Islet of Langerhans (tissue), 1 donor: ENCODE results near the gene RNF207.
"Not testable (repeated sequence)": the region's sequence is repeated elsewhere in the genome, so short reads cannot be mapped to it uniquely, and the experiment has no call there.

Source experiments
- FAIRE-seq: peaks from one replicate; lab custom pipeline; 2011; peaks lifted over from hg19 to GRCh38; lab: Jason Lieb, UNC

RNF207 gene

DNA sequence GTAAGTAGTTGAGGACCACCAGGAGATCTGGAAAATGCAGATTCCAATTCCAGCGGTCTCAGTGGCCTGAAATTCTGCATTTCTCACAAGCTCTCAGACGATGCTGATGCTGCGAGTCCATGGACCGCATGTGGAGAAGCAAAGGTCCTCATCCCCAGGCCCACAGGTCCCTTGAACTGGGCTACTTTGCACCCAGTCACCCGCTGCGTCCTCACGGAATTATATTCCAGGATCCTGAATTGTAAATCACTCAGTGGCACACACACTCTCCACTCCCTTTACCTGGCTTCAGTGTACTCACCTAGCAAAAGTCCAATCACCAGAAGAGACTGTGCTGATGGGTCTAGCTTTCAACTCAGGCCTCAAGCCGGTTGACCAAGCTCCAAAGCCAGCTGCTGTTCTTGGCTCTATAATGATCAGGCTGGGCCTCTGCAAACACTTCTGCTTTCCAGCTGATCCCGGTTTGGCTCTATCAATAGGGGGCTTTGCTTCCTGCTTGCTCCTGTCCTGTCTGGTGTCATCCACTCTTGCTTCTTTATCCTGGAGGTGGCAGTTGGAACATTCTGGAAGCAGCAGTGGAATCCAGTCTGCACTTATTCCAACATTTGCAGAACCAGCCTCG lies 5.6 kb upstream of the RNF207 start:
- FAIRE-seq: no peak

DNA sequence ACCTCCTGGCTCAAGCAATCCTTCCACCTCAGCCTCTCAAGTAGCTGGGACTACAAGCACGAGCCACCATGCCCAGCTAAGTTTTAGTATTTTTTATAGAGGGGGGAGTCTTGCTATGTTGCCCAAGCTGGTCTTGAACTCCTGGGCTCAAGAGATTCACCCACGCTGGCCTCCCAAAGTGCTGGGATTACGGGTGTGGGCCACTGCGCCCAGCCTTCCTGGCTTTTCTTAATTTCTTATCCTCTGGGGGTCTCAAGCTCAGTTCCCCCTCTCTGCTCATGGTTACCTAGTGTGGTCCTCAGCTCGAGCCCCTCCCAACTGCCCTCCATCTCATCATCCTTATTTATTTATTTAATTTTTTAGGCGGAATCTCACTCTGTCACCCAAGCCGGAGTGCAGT lies 3.7 kb upstream of the RNF207 start:
- FAIRE-seq: no peak

DNA sequence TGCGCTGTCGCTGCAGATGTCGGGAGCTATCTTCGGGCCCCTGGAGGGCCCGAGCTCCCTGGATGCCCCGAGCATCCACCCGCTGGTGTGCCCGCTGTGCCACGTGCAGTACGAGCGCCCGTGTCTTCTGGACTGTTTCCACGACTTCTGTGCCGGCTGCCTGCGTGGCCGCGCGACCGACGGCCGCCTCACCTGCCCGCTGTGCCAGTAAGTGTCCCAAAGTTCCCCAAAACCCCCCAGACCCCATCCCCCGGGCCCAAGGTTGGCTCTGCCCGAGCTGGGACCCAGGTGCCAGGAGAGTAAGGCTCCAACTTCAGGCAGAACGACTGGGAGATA lies 569 bp downstream of the RNF207 start:
- FAIRE-seq: no peak

DNA sequence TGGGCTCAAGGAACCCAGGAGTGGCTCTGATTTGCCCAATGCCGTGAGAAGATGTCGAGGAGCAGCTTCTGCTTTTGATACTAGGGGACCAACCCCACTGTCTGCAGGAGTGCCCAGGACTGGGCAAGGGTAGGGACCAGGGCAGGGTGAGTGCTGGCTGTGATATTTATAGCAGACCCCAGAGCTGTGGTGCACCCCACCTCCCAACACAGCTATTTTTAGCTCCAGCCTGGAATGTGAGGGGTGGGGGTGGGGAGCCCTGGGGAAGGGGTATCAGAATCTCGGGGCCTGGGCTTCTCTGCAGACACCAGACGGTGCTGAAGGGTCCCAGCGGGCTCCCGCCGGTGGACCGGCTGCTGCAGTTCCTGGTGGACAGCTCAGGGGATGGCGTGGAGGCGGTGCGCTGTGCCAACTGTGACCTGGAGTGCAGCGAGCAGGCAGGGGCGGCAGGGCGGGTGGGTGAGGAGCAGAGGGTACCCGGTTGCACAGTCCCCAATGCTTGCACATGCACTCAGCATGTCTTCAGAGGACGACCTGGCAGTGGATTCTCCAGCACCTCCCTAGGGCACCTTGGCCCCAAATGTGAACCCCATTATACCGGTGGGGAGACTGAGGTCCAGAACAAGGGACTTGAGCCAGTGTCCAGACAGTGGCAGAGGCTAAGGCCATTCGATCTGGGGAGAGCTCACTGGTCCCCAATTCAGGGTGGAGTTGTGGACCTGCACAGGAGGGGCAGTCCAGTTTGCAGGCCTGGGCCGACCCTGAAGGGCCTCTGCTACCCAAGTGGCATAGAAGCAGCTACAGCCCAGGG lies 1.4 kb downstream of the RNF207 start:
- FAIRE-seq: no peak

DNA sequence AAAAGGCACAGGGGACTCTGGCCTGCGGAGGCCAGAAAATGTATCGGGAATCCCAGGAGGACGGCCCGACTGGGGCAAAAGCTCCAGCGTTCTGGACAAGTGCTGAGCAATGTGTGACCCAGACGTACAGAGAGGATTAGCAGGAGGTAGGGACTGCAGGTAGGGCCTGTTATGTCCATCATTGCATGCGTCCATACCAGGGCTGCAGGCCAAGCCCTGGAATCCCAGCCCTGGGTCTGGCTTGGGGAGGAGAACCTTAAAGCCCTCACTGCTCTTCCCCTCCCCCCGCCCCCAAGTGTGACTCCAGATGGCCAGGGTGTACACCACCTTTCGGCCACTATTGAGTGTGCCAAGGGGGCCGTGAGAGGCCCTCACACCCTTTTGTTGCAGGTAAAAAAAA lies 2.0 kb downstream of the RNF207 start:
- no peak for FAIRE-seq

DNA sequence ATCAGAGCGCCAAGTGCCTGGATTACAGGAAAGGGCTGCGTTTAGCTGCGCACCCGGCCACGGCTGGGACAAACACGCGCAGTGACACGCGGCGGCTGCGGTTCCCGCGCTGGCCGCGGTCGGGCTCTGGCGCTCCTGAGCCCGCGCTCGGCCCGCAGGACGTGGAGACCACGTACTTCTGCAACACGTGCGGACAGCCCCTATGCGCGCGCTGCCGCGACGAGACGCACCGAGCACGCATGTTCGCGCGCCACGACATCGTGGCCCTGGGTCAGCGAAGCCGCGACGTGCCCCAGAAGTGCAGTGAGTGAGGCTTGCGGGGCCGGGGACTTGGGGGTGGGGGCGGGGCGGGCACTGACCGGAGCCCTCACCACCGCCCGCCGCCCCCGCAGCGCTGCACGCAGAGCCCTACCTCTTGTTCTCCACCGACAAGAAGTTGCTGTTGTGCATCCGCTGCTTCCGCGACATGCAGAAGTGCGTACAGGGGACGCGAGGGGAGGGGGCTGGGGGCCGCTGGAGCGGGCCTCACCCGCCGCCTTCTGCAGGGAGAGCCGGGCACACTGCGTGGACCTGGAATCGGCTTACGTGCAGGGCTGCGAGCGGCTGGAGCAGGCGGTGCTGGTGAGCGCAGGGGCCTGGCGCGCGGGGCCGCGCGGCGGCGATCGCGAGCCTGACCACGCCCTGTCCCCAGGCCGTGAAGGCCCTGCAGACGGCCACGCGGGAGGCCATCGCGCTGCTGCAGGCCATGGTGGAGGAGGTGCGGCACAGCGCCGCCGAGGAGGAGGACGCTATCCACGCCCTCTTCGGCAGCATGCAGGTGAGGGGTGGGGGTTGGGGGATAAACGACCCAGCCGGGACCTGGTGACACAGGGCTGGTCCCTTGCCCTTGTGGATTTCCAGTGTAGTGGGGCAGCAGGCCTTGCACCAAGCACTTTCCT lies 3.1 kb downstream of the RNF207 start:
- no peak for FAIRE-seq

DNA sequence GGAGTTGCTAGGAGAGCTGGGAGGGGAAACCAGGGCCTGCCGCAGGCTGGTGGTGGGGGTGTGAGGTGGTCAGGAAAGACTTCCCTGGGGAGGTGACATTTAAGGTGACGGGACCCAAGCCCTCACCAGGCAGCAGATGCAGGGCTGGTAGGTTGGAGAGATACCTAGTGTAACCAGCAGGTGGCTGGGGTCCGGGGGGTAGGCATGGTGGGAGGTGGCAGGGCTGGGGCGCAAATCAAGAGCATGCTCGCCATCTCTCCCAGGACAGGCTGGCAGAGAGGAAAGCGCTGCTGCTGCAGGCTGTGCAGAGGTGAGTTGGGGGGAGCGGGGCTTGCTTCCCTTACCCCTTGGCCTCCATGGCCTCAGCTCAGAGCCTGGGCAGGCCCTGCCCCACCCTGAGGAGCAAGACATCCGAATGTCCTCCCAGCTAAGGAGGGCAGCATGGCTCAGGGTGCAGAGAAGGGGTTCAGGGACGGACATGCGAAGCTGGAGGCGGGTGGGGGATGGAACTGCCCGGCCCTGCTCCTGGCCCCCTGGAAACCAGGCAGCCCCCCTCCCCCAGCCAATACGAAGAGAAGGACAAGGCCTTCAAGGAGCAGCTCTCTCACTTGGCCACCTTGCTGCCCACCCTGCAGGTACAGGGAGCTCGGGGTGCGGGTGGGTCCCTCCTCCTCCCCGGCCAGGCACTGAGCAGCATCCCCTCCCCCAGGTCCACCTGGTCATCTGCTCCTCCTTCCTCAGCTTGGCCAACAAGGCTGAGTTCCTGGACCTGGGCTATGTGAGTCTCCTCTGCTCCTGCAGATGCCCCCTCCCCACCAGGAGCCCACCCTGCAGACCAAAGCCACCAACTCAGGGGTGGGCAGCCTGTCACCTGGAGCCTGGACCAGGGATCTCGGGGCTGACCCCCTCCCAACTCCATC lies 4.0 kb downstream of the RNF207 start:
- FAIRE-seq: no peak

DNA sequence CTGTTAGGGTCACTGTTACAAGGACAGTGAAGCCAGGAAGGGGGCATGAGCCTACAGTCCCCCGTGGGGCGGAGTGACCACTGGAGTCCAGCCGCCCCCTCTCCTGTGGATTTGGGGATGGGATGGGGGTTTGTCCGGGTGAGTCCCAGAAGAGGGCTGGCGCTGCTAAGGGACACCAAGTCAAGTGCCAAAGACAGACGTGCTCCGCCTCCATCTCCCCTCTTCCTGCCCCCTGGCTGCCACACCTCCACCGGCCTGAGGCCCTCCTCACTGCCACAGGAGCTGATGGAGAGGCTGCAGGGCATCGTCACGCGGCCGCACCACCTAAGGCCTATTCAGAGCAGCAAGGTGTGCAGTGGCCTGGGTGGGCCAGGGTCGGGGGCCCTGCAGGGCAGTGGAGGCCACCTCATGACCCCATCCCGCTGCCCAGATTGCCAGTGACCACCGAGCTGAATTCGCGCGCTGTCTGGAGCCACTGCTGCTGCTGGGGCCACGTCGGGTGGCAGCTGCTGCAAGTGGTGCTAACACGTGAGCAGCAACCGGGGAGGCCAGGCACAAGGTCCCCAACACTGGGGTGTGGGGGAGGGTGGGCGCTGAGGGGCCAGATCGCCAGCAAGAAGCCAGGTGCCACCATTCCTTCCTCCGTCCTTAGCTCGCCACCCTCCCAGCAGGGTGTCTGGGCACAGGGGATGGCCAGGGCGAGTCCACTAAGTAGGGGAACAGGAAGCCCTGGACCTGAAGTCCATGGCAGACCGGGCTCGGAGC lies 4.9 kb downstream of the RNF207 start:
- FAIRE-seq: no peak

DNA sequence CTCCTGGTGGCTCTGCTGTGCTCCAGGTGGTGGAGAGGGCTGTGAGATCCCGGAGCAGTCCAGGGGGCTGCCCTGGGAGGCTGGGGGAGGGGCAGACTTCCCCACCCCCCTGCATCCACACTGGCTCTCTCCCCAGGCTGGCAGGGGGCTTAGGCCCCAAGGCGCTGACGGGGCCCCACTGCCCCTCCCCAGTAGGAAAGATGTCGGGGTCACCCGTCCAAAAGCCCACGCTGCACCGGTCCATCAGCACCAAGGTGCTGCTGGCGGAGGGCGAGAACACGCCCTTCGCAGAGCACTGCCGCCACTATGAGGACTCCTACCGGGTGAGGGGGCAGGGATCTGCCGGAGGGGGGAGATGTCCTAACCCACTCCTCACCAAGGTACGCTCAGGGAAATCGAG lies 5.8 kb downstream of the RNF207 start:
- no peak for FAIRE-seq

DNA sequence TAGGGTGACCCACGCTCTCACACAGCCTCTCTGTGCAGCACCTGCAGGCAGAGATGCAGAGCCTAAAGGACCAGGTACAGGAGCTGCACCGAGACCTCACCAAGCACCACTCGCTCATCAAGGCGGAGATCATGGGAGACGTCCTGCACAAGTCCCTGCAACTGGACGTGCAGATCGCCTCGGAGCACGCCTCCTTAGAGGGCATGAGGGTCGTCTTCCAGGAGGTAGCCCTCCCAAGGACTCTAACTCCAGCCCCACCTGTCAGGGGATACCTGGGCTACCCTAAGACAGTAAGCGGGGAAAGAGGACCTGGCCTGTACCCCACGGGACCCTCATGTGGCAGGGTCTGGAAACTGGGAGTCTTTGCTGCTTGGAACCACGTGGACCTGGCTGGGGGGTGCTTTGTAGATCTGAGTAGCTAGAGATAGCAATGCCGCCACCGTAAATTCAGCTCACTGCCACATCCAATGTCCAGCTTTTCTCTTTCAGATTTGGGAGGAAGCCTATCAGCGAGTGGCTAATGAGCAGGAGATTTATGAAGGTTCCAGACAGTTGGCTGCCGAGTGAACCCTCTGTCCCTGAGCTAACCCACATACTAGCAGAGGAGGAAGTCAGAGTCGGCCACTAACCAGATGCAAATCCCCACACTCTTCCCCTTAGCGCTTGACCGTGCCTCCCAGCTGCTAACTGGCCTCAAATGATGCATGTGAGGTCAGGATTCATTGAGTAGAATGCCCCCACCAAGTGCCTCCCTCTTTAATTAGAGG lies 6.5 kb downstream of the RNF207 start:
- FAIRE-seq: no peak

DNA sequence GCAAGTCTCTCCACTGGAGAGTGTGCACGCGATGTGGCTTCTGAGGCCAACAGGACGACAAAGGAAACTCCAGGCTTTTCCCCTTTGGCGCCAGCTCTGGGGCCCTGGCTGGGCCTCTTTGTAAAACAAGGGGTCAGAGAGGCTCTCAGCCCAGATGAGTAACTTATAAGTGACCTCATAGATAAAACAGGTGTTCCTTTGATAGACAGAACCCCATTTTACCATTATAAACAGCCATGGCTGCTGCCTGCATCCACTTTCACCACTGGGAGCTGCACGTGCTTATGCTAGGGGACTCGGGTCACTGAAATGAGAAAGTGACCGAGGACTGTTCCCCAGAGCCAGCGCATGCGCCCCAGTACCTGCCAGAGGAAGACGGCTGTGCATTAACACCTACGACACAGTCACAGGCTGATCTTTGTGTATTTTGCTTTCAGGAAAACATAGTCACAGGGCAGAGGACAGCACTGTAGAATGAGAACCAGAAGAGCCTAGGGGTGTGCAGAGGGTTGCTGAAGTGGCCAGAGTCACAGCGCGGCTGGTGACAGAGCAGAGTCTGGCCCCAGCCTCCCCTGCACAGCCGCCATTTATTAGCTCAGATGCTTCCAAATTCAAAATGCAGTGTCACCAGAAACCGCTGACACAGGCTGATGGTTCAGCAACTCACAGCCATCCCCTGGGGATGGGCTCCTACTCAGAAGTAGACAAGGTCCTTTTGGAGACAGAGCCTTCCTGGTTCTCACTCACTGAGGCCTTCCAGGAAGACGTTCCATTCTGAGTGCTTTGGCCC lies 12.7 kb downstream of the RNF207 start:
- no peak for FAIRE-seq

DNA sequence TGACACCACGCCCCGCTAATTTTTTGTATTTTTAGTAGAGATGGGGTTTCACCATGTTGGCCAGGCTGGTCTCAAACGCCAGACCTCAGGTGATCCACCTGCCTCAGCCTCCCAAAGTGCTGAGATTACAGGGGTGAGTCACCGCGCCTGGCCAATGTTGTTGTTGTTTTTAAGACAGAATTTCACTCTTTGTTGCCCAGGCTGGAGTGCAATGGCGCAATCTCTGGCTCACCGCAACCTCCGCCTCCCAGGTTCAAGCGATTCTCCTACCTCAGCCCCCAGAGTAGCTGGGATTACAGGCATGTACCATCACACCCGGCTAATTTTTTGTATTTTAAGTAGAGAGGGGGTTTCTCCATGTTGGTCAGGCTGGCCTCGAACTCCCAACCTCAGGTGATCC lies 13.7 kb downstream of the RNF207 start:
- FAIRE-seq: not testable (repeated sequence)

DNA sequence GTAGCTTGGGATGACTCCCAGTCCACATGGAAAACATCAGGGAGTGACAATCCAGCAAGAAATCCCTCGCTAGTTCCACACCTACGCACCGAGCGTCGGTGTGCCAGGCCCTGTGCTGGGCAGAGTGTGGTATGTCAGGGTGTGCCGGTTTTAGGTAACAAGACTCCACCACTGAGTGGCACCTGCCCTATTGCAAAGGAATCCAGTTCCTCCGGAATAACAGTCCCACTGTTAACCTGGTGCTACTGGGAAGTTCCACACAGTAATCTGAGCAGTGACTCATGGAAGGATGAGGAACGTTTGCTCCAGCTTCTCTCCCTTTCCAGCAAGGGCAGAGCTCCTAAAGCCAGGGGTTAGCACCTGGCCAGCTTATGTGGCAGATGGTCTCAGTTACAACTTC lies 14.3 kb downstream of the RNF207 start:
- no peak for FAIRE-seq

DNA sequence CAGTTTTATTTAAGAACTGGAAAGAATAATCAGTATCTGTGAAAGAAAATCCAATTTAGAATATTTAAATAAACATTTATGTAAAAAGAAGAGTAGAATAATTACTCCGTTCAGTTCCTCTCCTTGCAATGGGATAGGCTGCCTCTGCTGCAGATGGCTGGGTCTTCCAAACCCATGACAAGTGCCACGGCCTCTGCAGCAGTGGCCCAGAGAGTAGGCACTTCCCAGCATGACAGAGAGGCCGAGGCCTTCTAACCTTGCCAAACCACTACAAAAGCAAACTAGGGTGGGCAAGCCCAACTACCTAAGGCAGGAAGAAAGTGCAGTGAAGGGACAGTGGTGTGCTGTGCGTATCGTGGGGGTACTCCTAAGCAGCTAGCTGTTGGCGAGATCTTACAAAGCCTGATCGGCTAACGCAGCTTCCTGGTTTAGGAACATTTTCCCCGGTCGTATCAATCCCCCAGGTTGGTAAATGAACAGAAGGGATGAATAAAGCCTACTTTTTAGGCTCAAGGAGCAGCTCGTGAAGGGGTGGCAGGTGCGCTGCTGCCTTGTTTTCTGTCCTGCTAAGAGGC lies 15.4 kb downstream of the RNF207 start:
- FAIRE-seq: no peak

DNA sequence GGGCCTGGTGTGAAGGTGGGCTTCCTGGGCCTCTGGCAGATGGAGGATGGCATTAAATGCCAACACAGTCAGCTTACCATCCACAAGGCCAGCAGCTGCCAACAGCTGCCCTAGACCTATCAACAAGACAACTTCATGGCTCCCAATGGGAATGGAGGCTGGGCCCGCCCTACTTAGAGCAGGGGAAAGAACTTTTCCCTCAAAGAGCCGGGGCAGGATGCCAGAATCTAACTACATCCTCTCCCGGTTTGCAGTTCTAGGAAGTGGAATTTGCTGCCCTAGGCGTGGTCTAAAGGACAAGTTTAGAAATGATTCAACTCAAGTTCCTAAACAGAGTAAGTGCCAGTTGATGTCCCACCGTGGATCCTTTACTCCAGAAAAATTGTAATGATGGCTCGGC lies 16.7 kb downstream of the RNF207 start:
- no peak for FAIRE-seq

DNA sequence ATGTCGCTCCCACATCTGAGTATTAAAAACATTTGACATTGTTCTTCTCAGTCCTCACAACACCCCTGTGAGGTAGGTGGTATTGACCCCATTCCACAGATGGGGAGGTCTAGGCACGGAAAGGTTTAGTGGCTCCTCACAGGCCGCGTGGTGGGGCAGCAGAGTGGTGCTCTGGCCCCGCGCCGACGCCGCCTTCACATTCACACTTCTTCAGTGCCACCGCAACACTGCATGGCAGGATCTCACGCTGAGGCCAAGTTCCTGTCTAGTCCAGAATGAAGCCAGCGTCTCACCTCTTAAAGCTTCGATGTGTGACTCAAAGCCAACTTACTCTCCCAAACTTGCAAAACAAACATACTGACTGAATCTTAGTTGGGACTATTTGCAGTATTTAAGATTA lies 17.7 kb downstream of the RNF207 start:
- FAIRE-seq: no peak

DNA sequence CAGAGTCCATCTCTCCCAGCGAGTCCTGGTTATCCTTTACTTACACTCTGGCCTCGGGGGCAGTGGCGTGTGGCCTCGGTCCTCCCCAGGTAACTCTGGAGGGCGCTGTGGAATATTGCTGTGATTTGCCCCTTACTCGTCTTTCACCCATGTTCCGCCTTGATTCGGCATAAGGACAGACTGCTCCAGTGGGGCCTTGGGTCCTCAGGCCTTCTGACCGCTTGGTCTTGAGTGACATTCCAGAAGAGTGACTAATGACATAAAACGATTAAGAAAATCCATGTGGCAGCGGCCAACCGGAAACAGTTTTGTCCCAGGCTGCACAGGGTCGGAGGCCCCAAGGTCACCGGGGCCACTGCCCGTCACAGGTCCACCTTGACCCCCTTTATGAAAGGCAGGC lies 18.8 kb downstream of the RNF207 start:
- no peak for FAIRE-seq

DNA sequence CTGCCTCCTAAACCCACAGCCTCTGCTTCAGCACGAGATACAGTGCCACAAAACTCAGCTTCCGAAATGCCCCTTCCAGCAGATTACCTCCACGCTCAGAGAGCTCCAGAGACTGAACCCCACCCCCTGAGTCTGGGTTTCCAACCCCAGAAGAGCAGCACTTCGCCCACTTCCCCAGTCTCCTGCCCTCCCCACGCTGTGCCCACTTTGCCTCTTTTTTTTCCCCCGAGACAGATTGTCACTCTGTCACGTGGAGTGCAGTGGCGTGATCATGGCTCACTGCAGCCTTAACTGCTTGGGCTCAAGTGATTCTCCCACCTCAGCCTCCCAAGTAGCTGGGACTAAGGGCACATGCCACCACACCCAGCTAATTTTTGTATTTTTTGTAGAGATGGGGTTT lies 19.7 kb downstream of the RNF207 start:
- FAIRE-seq: no peak

DNA sequence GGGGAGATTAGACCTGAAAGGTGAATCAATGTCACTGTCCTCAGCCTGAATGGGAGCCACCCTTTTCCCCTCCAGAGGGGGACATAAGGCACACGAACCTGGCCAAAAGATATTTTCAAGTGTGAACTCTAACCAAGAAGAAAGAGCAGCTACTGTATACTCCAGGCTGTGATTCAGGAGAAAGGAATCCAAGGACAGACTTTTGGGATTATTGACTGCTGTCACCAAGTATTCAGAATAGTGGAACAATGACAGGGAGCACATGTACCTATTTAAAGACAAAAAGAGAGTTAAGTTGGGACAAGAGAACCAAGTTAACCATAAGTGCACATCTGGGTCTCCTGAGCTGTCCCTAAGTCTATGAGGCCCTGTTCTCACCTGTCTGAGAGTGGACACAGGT lies 27.5 kb downstream of the RNF207 start:
- no peak for FAIRE-seq
